HG03457 (cell line): Measurements from ENCODE around the gene FAM161A.
"Not testable (repeated sequence)": the region's sequence is repeated elsewhere in the genome, so short reads cannot be mapped to it uniquely, and the experiment has no call there.

ENCODE experiments used
- ATAC-seq: cut with Tn5 transposase; IDR thresholded peaks from one replicate; pipeline ENCODE4 v1.9.1; 2021; ENCODE audit warnings: moderate number of reproducible peaks; ENCODE audit not compliant: unreplicated experiment

Gene FAM161A

DNA sequence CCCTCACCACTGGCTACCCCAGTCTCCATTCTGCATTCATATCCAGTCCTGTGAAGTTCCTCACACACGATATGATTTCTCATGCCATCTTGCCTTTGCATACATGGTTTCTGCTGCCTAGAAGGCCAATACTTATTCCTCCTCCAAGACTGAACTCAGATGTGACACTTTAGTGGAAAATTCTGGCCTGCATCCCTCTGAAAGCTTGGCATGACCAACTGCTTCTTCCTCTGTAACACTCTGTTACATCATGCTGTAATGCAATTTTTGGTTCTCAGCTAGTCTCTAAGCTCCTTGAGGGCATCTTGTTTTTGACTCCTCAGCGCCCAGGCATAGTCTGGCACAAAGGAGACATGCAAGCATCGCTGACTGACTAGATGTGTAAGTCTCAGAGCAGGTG lies 12.6 kb downstream of the FAM161A start:
- ATAC-seq: no peak

DNA sequence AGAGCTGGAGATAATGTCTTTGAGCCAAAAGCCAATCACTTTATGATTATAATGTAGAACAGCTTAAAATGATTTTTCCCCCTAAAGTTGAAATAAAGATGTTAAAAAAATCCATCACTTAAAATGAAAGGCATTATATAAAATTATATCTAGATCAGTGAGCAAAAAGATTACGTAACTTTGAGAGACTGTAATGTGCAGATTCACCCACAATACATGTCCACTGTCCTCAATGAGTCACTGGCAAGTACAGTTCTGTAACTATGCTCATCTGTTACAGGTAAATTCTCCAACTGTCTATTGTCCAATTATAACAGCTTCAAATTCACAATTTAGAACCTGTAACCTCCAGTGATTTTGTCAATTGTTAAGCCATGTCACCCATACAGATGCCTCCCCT lies 19.0 kb downstream of the FAM161A start:
- no peak for ATAC-seq

DNA sequence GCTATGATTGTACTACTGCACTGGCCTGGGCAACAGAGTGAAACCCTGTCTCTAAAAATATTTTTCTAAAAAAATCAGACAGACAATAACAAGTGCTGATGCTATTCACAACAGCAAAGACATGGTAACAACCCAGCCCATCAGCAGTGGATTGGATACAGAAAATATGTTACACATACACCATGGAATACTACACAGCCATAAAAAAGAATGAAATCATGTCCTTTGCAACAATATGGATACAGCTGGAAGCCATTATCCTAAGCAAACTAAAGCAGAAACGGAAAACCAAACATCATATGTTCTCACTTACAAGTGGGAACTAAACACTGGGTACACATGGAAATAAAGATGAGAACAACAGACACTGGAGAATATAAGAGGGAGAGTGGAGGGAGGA lies 19.9 kb downstream of the FAM161A start:
- ATAC-seq: no peak

DNA sequence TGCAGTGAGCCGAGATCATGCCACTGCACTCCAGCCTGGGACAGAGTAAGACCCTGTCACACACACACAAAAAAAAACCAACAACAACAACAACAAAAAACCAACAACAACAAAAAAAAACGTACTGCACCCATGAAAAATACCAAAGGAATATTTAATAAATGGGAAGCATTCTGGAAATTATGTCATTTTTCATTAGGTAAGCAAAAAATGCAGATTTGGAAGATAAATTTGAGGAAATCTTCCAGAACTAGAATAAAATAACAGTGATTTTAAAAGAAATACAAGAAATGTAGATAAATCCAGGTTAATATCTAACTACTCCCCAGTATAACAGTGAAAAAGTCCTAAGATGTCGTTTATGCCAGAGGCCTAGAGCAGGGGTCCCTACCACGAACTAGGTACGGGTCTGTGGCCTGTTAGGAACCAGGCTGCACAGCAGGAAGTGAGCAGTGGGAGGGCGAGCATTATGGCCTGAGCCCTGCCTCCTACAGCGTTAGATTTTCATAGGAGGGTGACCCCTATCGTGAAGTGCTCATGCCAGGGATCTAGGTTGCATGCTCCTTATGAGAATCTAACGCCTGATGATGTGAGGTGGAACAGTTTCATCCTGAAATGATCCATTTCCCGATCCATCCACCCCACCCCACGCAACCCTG lies 21.5 kb downstream of the FAM161A start:
- ATAC-seq: no peak

DNA sequence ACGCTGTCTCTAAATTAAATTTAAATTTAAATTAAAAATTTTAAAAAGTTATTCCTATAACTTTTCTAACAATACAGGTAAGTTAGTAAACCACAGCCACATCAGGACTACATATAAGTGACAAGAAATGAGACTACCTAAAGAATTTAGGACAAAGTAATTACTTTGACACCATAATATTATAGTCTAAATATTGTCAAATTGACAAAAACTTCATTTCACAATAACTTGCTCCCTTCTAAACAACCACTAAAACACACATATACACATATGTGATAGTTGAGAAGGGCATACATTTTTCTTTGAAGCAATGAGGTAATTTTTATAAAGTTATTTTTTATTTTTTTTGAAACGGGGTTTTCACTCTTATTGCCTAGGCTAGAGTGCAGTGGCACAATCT lies 31.6 kb downstream of the FAM161A start:
- no peak for ATAC-seq

DNA sequence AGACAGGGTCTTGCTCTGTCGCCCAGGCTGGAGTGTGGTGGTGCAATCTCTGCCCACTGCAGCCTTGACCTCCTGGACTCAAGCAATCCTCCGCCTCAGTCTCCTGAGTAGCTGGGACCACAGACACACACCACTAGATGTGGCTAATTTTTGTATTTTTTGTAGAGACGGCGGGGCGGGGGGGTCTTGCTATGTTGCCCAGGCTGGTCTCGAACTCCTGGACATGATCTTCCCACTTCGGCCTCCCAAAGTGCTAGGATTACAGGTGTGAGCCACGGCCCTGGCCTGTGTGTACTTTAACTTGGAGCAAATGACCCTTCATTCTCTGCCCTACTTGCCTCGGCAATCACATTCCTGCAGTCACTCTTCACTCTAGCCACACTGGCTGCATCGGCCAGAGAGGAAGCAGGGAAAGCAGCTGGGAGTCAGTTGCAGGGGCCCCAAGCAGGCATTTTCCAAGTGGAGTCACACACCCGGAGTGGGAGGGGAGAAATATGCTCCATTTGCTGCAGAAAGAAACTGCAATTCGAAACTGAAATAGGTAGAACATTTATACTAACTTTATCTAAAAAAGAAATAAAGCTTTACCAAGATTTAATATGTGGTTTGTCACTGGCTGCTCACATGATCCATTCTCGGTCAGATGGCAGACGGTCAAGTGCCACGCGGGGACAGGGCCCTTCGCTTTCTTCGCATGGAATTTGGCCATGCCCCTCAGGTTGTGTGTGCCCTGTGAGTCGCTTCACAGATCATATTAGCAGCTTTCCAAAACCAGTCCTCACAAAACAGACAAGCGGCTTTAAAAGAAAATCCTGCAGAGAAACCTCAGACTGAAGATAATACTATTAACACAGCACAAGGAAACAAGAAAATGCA lies 37.1 kb downstream of the FAM161A start:
- no peak for ATAC-seq

DNA sequence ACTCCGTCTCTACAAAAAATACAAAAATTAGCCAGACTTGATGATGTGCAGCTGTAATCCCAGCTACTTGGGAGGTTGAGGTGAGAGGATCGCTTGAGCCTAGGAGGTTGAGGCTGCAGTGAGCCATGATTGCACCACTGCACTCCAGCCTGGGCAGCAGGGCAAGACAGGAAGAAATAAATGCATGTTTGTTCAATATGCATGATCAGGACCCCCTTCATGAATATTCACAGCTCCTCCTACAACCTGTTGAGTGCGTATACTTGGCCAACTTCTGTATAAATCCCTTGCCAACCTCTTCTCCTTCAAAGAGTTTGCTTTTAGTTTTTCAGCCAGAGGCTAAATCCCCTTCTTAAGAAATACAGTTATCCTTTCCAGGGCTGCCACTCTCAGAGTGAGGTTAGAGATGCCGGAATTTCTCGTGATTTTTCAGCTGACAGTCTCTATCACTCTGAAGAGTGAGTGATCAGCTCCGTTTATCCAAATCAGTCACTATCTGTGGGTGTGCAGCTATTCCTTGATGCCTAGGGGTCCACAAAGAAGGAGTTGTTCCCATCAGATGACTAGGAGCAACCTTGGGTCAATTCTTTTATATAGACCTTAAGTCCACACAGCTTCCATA lies 39.2 kb downstream of the FAM161A start:
- ATAC-seq: no peak

DNA sequence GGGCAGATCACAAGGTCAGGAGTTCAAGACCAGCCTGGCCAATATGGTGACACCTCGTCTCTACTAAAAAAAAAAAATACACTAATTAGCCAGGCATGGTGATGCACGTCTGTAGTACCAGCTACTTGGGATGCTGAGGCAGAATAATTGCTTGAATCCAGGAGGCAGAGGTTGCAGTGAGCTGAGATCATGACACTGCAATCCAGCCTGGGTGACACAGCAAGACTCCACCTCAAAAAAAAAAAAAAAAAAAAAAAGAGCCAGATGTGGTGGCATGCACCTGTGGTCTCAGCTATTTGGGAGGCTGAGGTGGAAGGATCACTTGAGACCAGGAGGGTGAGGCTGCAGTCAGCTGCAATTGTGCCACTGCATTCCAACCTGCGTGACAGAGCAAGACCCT lies 40.5 kb downstream of the FAM161A start:
- ATAC-seq: not testable (repeated sequence)

DNA sequence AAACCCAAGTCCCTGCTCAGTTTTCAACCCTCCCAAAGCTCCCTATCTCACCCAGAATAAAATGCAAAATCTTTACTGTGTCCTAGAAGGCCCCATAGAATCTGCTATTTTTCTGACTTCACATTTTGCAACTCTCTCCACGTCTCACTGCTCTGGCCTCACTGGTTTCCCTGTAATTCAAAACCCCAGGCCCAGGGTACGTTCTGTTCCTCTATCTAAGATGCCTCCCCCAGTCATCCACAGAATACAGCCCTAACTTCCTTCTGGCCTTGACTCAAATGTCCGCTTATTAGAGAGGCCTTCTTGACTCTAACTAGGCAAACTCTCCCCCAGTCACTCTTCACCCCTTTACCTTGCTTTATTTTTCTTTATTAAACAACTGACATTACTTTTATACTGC lies 42.0 kb downstream of the FAM161A start:
- no peak for ATAC-seq

DNA sequence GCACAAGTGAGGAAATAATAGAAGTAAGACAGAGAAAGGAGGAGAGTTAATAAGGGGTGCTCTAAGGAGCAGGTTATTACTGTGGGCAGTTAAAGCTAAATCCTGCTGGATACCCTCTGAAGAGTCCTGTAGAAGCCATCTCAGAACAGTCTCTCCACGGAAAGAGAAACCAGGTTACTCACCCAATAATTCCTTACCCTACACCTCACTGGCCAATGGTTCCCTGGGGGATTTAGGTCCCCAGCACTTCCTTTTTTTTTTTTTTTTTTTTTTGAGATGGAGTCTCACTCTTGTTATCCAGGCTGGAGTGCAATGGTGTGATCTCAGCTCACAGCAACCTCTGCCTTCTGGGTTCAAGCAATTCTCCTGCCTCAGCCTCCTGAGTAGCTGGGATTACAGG lies 43.7 kb downstream of the FAM161A start:
- ATAC-seq: not testable (repeated sequence)

DNA sequence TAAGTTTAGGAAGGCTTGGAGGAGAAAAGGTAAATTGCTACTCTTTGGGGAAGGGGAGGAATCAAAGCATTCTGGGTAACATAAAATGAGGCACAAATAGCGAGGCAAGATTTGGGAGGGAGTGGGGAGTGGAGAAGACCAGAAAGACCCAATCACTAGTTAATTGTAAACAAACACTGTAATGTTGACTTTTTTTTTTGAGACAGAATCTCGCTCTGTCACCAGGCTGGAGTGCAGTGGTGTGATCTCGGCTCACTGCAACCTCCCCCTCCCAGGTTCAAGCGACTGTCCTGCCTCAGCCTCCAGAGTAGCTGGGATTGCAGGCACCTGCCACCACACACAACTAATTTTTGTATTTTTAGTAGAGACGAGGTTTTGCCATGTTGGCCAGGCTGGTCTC lies 45.2 kb downstream of the FAM161A start:
- not testable (repeated sequence) for ATAC-seq

DNA sequence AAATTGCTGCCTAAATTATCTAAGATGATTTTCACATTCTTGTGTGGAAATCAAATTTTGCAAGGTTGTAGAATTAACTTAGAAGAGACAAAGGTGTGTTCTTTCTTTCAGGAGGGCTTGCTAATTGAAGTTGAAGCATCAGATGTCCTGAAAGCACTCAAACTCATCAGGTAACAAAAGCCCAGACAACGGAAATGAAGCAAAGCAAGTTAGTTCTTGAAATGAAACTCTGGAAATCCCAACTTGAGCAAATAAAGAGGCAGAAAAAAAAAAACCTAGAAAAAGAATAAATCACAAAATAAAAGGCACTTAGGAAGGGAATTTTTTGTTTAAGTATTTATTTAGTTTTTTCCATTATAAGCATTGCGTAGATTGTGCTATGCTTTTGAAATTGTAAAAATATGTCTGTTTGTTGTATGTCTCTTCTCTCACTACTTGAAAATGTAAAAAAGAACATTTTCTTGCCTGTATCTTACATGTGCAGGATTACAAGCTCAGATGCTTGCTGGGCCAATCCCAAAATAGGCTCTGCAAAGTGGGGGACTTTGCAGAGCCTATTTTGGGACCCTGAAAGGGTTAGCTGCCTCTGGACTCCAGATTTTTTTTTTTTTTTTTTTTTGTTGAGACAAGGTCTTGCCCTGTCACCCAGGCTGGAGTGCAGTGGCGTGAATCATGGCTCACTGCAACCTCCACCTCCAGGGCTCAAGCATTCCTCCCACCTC lies 46.7 kb downstream of the FAM161A start:
- no peak for ATAC-seq

DNA sequence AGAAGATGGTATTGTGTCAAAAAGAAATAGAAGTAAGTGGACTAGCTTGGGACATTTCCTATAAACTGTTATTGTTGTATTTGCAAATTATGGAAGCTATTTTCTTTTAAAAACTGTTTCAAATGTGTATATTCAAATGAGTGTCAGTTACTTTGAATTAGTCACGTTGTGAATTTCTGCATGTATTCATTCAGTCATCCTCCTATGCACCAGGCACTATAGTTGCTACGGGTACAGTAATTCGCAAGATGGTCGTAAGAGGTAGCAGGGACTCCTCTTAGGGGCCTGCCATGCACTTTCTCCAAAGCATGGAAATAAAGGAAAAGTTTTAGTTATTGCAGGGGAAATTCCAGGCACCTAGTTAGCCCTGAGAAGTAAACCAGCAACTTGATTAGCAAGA lies 51.3 kb downstream of the FAM161A start:
- no peak for ATAC-seq

DNA sequence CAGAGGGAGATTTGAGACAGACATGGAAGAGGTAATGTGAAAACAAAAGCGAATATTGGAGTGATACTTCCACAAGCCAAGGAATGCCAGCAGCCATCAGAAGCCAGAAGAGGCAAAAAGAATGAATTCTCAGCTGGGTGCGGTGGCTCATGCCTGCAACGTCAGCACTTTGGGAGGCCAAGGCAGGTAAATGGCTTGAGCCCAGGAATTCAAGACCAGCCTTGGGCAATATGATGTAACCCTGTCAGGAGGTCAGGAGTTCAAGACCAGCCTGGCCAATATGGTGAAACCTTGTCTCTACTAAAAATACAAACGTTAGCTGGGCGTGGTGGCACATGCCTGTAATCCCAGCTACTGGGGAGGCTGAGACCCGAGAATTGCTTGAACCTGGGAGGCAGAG lies 54.8 kb downstream of the FAM161A start:
- ATAC-seq: no peak

DNA sequence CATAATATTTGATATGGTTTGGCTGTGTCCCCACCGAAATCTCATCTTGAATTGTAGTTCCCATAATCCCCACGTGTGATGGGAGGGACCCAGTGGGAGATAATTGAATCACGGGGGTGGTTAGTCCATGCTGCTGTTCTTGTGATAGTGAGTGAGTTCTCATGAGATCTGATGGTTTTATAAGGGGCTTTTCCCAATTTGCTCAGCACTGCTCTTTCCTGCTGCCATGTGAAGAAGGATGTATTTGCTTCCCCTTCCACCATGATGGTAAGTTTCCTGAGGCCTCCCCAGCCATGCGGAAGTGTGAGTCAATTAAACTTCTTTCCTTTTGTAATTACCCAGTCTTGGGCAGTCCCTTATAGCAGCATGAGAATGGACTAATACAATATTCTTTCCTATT lies 56.4 kb downstream of the FAM161A start:
- ATAC-seq: not testable (repeated sequence)

DNA sequence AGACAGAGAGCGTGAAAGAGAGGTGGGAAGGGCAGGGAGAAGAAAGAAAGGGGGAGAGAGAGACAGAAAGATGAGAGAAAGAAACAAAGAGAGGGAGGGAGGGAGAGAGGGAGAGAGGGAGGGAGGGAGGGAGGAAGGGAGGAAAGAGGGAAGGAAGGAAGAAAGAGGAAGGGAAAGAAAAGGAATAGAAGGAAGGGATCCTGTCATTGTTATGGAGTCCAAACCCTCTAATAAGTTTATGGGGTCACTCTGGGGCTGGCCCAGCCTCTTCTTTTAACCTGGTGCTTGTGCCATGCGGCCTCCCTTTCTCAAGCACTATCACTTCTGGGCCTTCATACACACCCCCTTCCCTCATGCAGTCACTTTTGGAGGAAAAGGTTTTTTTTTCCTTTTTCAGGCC lies 58.5 kb downstream of the FAM161A start:
- no peak for ATAC-seq

DNA sequence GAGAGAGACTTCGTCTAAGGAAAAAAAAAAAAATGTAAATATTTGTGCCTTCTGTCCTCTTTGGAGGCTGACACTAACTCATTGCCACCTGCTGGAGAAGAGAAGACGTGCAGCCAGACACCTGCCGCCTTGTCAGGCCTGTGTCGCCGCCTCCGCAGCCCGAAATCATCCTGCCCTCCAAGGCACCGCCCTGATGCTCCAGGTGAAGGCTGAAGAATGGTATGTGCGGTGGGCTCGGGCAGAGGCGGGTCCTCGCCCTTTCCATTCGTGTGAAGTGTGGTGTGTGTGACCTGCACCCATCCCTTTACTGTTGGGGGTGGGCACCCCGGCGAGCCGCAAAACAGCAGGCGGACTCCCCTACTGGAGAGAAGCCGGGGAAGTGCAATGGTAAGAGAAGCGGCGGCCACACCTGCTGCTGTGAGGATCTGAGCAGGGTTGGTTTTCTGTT lies 60.4 kb downstream of the FAM161A start:
- ATAC-seq: no peak

DNA sequence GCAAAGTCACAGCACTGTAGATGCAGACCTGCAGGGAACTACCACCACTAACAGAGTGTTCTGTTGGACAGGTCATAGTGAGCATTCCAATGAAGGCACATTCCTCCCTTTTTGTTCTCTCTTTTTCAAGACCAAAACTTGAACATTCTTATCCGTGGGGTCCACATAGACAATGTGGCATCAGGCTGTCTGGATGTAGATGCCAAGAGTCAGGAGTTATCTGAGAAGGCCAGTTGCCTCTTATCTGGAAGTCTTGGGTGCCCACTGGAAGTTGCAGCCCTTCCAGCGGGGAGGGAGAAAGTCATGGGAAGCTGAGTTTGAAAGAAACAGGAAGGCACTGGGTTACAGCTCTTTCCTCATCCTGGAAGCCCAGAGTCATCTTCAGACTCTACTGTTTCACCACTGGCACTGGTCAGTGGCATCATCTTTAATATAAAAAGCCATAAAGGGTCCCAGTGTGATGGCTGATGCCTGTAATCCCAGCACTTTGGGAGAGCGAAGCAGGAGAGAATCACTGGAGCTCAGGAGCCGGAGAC lies 61.4 kb downstream of the FAM161A start:
- no peak for ATAC-seq

DNA sequence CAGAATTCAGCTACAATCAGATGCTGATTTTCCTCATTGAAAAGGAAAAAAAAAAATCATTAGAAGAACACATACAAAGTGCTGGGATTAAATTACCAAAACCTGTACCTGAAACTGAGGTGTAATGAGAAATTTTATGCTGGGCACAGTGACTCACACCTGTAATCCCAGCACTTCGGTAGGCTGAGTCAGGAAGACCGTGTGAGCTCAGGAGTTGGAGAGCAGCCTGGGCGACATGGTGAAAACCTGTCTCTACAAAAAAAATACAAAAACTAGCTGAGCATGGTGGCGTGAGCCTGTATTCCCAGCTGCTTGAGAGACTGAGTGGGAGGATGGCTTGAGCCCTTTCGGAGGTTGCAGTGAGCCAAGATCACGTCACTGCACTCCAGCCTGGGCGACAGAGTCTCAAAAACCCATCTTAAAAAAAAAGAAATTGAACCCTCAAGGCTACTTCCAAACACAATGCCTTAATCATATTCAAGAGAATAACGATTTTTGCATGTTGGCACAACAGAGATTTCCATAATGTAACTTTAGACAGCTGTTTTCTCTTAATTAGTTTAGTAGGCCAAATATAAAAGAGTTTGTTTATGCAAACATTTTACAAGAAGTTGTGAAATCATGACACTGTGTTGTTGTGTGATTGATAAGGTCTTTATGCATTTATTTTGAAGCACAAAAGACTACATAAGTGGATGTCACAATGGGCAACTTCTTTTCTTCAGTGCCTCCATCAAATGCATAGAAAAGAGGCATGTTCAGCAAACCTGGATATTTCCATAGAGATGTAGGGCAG lies 63.9 kb downstream of the FAM161A start:
- ATAC-seq: no peak

DNA sequence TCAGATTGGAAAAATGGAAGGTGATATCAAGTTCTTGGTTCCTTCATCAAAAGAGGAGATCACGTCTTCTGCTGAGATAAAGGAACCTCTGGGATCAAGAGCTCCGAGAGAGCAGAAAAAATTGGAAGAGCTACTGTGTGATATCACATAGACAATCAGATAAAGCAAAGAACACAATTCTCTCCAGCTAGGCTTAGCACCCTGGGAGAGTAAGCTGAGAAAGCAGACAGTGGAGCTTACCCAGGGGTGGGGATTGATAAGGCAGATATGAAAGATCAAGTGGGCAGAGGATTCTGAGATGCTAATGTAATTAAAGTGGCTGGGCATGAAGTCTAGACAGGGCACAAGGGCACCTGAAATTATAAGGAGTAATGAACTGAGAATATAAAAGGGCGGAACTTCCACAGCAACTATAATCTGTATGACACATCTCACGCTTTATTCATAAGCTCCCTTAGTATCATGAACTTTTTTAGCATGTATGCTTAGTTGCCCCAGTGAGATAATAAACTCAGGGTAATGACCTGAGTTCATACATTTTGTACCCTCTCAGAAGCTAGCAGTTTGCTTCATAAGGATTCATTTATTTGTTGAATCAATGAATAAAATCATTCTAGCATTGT lies 65.8 kb downstream of the FAM161A start:
- ATAC-seq: no peak
